GM18909 (cell line): ENCODE data around the gene TTLL8.

Experiments used
- ATAC-seq: cut with Tn5 transposase; IDR thresholded peaks from one replicate; pipeline ENCODE4 v1.9.1; 2021; ENCODE audit warnings: mild to moderate bottlenecking; ENCODE audit not compliant: unreplicated experiment, poor library complexity

TTLL8 gene

GRCh38 chr22:50009251-50009650 lies 48.8 kb downstream of the TTLL8 start:
- no peak for ATAC-seq

GRCh38 chr22:50008151-50009040 lies 49.7 kb downstream of the TTLL8 start:
- ATAC-seq = no peak

GRCh38 chr22:50007057-50007511 lies 51.0 kb downstream of the TTLL8 start:
- ATAC-seq = no peak

- ATAC-seq = no peak
Measured at GRCh38 chr22:50004918-50005317, 53.2 kb downstream of the TTLL8 start.

- ATAC-seq = no peak
Measured at GRCh38 chr22:50002791-50003190, 55.3 kb downstream of the TTLL8 start.

DNA sequence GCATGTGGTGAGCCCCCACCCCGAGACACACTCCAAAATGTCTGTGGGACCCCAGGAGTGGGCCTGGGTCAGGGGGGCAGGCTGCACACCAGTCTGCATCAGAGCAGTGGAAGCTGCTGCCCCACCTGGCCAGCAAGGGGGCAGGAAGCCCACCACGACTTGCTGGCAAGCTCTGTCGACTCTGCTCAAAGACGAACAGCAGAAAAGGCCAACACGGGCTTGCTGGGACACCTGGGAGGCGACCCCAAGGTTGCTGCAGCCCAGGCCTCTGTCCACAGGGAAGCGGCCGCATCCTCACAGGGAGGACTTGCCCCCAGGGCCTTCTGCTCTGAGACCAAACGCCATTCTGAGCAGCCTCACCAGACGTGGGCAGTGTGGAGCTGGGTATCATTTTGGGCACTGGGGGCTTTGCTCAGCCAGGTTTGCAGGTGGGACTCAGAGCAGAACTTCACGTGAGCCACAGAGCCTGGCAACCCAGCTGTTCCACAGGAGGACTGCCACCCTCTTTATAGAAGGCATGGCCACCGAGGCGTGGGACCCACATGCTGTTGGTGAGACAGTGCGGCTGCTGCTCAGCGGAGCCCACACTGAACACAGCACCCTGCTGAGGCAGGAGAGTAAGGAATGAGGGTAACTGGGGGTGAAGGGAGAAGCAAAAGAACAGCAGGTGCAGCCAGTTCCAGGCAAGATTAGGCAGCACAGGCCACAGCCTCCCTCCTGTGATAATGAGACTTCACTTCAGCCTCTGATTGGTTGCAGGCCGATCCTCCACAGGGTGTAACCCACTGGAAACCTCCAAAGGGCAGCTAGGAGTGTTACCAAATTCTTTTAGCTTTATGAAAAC lies 56.5 kb downstream of the TTLL8 start:
- no peak for ATAC-seq

DNA sequence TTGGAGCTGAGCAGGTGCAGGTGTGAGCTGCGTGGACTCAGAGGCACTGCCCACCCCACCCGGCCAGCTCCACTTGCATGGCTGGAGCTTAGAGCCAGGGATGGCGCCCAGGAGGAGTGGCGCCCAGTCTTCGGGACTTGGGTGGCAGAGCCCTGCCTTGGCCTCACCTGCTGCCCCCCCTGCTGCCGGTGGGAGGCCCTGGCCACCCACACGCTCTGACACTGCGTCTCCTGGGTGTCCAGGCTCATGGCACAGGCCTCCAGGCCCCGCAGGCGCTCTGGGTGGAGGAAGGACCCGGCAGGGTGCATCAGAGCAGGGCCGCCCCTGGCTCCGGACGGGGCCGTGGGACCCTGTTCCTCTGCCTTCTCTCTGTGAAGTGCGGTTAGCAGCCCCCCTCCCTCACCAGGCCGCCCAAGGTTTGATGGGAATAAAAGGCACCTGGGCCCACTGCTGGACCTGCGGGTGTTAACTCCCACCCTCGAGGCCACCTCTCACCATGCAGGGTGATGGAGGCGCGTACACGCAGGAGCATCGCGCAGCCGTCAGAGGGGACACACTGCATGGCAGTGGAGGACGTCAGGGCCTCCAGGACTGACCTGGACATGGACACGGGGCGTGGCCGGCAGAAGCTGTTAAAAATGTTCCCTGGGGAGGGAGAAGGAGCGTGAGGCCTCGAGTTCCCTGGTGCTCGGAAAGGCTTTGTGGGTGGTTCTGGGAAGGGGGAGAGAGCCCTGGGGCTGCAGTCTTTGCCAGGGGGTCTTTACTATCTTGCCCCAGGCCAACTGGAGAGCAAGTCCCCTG lies 57.3 kb downstream of the TTLL8 start:
- ATAC-seq = no peak

DNA sequence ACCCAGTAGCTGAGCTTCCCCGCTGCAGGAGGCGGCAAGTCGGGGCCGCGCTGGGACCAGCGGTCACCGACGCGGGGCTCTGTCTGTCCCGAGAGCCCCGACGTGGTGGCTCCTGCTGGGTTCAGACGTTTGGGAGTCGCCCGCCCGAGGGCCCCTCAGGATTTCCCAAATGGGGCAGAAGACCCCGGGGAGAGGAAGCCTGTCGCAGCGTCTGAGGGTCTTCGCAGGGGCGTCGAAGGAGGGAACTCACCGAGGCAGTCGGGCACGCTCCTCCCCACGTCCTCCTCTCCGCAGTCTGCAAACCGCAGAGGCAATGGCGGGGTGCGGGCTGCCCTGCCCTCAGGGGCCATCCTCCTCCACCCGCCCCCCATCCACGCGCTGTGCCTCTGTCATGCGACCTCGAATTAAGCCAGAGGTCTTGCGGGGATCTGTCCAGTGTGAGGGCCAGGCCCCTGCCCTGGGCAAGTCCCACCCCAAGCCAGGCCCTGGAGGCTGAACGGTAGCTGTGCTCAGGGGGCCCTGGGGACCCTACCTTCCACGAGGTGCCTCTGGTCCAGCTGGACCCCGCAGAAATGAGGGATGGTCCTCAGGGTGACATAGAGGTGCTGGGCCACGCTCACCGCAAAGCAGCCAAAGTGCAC lies 58.0 kb downstream of the TTLL8 start:
- no peak for ATAC-seq

GRCh38 chr22:49999063-49999945 lies 58.8 kb downstream of the TTLL8 start:
- ATAC-seq = no peak

DNA sequence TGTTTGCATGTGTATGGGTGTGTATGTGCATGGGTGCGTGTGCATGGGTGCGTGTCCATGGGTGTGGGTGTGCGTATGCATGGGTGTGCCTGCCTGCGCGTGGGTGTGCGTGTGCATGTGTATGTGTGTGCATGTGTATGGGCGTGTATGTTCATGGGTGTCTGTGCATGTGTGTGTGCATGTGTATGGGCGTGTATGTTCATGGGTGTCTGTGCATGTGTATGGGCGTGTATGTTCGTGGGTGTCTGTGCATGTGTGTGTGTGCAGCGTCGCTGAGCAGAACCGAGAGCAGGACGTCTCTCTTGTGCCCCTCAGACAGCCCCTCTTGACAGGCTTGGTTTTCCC lies 59.4 kb downstream of the TTLL8 start:
- no peak for ATAC-seq

DNA sequence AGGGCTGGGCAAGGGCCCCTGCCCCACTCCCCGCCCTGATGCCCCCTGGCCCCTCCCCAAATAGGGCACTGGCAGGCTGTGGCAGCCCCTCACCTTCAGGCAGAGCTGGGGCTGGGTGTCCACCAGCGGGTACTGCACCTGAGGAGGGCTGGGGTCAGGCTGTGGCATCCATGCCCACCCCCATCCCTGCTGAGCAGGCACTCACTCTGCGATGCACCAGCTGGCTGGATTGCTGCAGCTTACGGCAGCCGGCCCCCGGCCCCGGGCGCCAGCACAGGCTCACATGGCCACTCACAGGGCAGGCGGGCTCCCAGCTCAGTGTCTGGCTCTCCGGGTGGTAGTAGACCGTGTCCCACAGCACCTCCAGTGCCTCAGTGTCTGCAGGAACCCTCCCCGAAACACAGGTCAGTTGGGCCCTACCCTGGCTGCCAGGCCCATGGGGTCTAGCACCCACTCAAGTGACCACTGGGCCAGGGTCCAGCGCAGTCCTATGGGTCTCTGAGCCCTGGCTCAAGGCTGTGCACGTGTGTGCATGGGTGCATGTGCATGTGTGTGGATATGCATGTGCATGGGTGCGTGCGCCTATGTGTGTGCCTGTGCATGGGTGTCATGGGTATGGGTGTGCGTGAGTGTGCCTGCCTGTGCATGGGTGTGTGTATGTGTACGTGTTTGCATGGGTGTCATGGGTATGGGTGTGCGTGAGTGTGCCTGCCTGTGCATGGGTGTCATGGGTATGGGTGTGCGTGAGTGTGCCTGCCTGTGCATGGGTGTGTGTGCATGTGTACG lies 60.0 kb downstream of the TTLL8 start:
- ATAC-seq = no peak

DNA sequence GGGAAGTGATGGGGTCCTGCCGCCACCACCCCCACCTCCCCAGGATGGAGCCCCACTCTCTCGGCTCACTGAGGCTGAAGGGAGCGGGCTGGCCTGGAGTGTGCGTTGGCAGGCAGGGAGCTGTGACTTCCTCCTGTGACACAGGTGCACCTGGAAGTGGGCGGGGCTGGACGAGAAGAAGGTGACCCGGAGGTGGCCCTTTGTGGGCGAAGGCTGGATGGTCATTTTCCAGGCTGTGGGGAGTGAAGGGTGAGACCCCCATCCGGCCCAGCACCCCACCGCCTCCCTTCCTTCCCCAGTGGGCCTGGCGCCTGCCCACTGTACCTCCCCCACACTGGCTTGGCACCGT lies 60.9 kb downstream of the TTLL8 start:
- ATAC-seq = no peak

DNA sequence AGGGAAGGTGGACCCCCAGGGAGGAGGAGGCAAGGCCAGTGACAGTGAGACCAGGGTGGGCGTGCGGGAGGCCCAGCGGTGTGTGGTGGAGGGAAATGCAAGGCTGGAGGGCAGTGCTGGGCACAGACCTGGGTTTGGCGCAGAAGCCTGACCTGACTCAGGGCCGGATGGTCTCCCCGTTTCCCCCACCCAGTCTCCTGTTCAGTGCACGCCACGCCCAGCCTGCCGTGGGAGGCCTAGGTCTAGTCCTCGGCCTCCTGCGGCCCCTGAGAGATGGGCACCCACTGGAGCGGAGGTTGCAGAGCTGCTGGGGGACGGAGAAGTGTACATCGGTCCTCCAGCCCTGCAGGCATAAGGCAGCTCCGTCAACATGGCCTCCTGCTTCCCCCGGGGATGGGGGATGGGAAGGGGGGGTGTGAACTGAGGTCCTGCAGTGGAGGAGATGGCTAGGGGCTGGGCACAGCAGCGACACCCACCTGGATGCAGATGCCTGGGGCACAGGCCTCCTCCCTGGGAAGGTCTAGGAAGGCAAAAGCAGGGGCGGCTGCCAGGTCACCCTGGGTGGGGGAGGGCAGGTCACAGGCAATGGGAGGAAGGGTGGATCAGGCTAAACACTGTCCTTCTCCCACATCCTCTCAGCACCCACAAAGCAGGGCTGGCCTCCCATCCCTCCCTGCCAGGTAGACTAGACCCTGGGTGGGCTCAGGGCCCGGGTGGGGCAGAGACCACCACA lies 61.4 kb downstream of the TTLL8 start:
- no peak for ATAC-seq

- no peak for ATAC-seq
Measured at GRCh38 chr22:49996119-49996517, 62.0 kb downstream of the TTLL8 start.

DNA sequence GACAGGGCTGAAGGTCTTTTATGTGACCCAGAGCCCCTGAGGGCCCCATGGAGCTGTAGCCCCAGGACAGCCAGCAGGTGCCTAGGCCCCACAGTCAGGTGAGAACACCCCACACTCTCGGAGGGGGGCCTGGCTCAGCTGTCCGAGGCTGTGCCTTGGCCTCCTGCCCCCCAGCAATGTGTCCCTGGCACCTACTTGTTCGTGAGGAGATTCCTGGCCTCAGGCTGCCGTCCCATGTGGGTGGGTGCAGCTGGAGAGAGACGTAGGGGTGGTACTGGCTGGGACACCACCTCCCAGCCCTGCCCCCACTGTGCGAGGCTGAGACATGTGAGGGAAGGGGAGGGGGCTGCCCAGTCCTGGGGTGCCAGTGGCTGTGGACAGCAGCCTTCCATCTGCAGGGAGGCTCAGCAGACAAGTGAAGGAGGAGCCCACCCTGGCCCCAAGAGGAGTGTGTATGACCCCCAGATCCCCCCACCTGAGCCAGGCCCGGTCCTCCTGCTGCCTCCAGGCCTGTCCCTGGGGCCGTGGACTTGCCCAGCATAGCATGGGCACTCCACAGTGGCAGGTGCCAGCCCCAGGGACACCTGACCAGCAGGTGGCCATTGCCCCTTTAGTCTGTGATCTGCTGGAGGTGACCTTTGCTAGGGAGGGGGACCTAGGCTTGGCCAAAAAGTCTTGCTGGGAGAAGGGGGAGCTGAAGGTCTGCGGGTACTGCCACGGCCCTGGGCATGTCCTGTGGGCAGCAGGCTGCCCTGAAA lies 62.6 kb downstream of the TTLL8 start:
- ATAC-seq = no peak

GRCh38 chr22:49995041-49995360 lies 63.1 kb downstream of the TTLL8 start:
- ATAC-seq = no peak

GRCh38 chr22:49994361-49995040 lies 63.6 kb downstream of the TTLL8 start:
- no peak for ATAC-seq
